Body of pancreas (tissue), 4 donors: ENCODE data around the gene MAB21L4.

ENCODE experiments used
- CTCF ChIP-seq, 7 experiments: fragments of 450-650 bp in 4 of 7; fragments of 200-600 bp in 3 of 7; sonication (generic) in 3 of 7; IDR thresholded peaks; one replicate each; pipeline ENCODE4 v1.5.1; 2016 to 2019; ENCODE audit warnings: antibody characterized with exemption in 7 of 7
- POLR2A ChIP-seq, 3 donors: fragments of 450-650 bp; IDR thresholded peaks; one replicate each; pipeline ENCODE4 v1.6.1; 2016; ENCODE audit warnings: antibody characterized with exemption in 3 of 3, mild to moderate bottlenecking in 2 of 3

- TF ChIP-seq CTCF (IDR thresholded peaks at IDR 0.05) (no peak), POLR2A (IDR thresholded peaks at IDR 0.05) (no peak)
Measured at GRCh38 chr2:240905176-240905781, 9.3 kb upstream of the MAB21L4 start.
